Activated CD8-positive, alpha-beta T cell treated with anti-CD3 and anti-CD28 coated beads for 36 hours (primary cell): Measurements from ENCODE around the gene HOXB7. TPM values are rescaled to one million over a fixed set of nuclear protein-coding genes. Genes with fewer than 3 reads are reported as not detected.

ENCODE experiments used
- ATAC-seq: fragments of 200-7000 bp; cut with Tn5 transposase; one replicate; pipeline ENCODE4 v1.10.0; 2021; ENCODE audit warnings: mild to moderate bottlenecking, moderate library complexity
- CTCF ChIA-PET: fragments of 350-600 bp; sonication (Branson Sonifier 250); formaldehyde crosslinking; loops from one replicate; lab custom pipeline; 2021; ENCODE audit warnings: antibody characterized with exemption; lab: Charles Lee
- POLR2A ChIA-PET: fragments of 350-600 bp; sonication (Branson Sonifier 250); formaldehyde crosslinking; loops from one replicate; lab custom pipeline; 2021; ENCODE audit warnings: antibody characterized with exemption; lab: Charles Lee
- DNase-seq: peaks from one replicate; pipeline ENCODE4 v3.0.0-alpha.2; 2020
- H3K27ac Mint-ChIP-seq: one replicate; pipeline ENCODE4 v1.8.0; 2021; ENCODE audit warnings: mild to moderate bottlenecking, mixed read lengths
- H3K27me3 Mint-ChIP-seq: one replicate; pipeline ENCODE4 v1.8.0; 2021; ENCODE audit warnings: mixed read lengths
- H3K36me3 Mint-ChIP-seq: one replicate; pipeline ENCODE4 v1.8.0; 2021; ENCODE audit warnings: low read depth, mixed read lengths
- H3K4me1 Mint-ChIP-seq: one replicate; pipeline ENCODE4 v1.8.0; 2021; ENCODE audit warnings: low read depth, mixed read lengths
- H3K4me3 Mint-ChIP-seq: one replicate; pipeline ENCODE4 v1.8.0; 2021; ENCODE audit warnings: mild to moderate bottlenecking, moderate library complexity, mixed read lengths
- H3K9me3 Mint-ChIP-seq: one replicate; pipeline ENCODE4 v1.8.0; 2021; ENCODE audit warnings: mixed read lengths
- CTCF ChIP-seq: fragments of 200-600 bp; IDR thresholded peaks from one replicate; pipeline ENCODE4 v1.8.0; 2022; ENCODE audit warnings: antibody characterized with exemption, mild to moderate bottlenecking
- intact Hi-C: fragments of 100-400 bp; cut with micrococcal nuclease; formaldehyde crosslinking; loops from one replicate; pipeline ENCODE4 v1.10.0; 2022
- total RNA-seq, 2 experiments: library from RNA; stranded (reverse); gene quantifications; one replicate each; pipeline ENCODE4 v1.2.3, GENCODE V29; 2021

The HOXB7 gene
- total RNA-seq, 2 experiments from 2014 or later: 0.50 to 1.0 TPM

- Mint-ChIP-seq H3K9me3 (no peaks in the 10 kb centered on the region), H3K4me1 (peaks cover 9% of the 10 kb centered on the region), H3K36me3 (no peaks in the 10 kb centered on the region), H3K27me3 (peaks cover 5% of the 10 kb centered on the region), H3K4me3 (no peak overlapping the region), H3K27ac (no peak overlapping the region)
- ChIA-PET POLR2A (no interaction called here), CTCF (no interaction called here)
- intact Hi-C loops: no loop called here
- DNase-seq (no peak), ATAC-seq (no peak)
- no peak for TF ChIP-seq CTCF
Observed at GRCh38 chr17:48571826-48572417, 38.9 kb downstream of the HOXB7 start.

GRCh38 chr17:48571024-48571818 is 39.6 kb downstream of the HOXB7 start:
- H3K9me3 Mint-ChIP-seq: no peaks in the 10 kb centered on the region
- no peak overlapping the region for H3K27ac Mint-ChIP-seq
- intact Hi-C loops: no loop called here
- ATAC-seq (no peak), DNase-seq (no peak)
- peaks cover 6% of the 10 kb centered on the region for H3K4me1 Mint-ChIP-seq
- ChIA-PET POLR2A (no interaction called here), CTCF (no interaction called here)
- no peaks in the 10 kb centered on the region for H3K36me3 Mint-ChIP-seq
- TF ChIP-seq CTCF: no peak
- no peak overlapping the region for H3K4me3 Mint-ChIP-seq
- peaks cover 5% of the 10 kb centered on the region for H3K27me3 Mint-ChIP-seq

GRCh38 chr17:48570325-48571023 is 40.3 kb downstream of the HOXB7 start:
- DNase-seq: no peak

GRCh38 chr17:48569674-48570324 is 41.0 kb downstream of the HOXB7 start:
- DNase-seq (no peak), ATAC-seq (no peak)
- peaks cover 5% of the 10 kb centered on the region for H3K27me3 Mint-ChIP-seq
- peaks cover 3% of the 10 kb centered on the region for H3K4me1 Mint-ChIP-seq
- TF ChIP-seq CTCF: no peak
- intact Hi-C loops: no loop called here
- no peak overlapping the region for H3K27ac Mint-ChIP-seq
- POLR2A ChIA-PET: no interaction called here
- H3K9me3 Mint-ChIP-seq: no peaks in the 10 kb centered on the region
- H3K36me3 Mint-ChIP-seq: no peaks in the 10 kb centered on the region
- CTCF ChIA-PET: no interaction called here
- H3K4me3 Mint-ChIP-seq: no peak overlapping the region

More at GRCh38 chr17:48570325-48571023, 40.3 kb downstream of the HOXB7 start:
- H3K4me3 Mint-ChIP-seq: no peak overlapping the region
- H3K9me3 Mint-ChIP-seq: no peaks in the 10 kb centered on the region
- no peaks in the 10 kb centered on the region for H3K36me3 Mint-ChIP-seq
- no peak for TF ChIP-seq CTCF
- intact Hi-C loops: no loop called here
- peaks cover 3% of the 10 kb centered on the region for H3K4me1 Mint-ChIP-seq
- H3K27me3 Mint-ChIP-seq: peaks cover 5% of the 10 kb centered on the region
- no peak overlapping the region for H3K27ac Mint-ChIP-seq
- ChIA-PET POLR2A (no interaction called here), CTCF (no interaction called here)
- no peak for ATAC-seq
